HG02798 (cell line): Measurements from ENCODE around the gene BRD1.
A peak's percentile ranks its signal among the peaks of the same experiment; 100 is the strongest.

Experiments used
- ATAC-seq: cut with Tn5 transposase; IDR thresholded peaks from one replicate; pipeline ENCODE4 v1.9.1; 2021; ENCODE audit warnings: mild to moderate bottlenecking; ENCODE audit not compliant: unreplicated experiment, poor library complexity

Gene BRD1

GRCh38 chr22:49735901-49736421 is 91.7 kb downstream of the BRD1 start:
- no peak for ATAC-seq

- ATAC-seq = no peak
These were observed 92.2 kb downstream of the BRD1 start for GRCh38 chr22:49735411-49735900.

GRCh38 chr22:49734882-49735281 is 92.8 kb downstream of the BRD1 start:
- ATAC-seq = no peak

GRCh38 chr22:49734390-49734789 is 93.3 kb downstream of the BRD1 start:
- ATAC-seq = no peak

- ATAC-seq = no peak
These were observed 94.0 kb downstream of the BRD1 start for GRCh38 chr22:49733631-49734030.

GRCh38 chr22:49730656-49731055 is 97.0 kb downstream of the BRD1 start:
- ATAC-seq = no peak

- ATAC-seq = no peak
These were observed 99.0 kb downstream of the BRD1 start for GRCh38 chr22:49728570-49729271.

GRCh38 chr22:49727881-49728569 is 99.6 kb downstream of the BRD1 start:
- no peak for ATAC-seq

GRCh38 chr22:49727191-49727880 is 100.3 kb downstream of the BRD1 start:
- no peak for ATAC-seq

- no peak for ATAC-seq
These were observed 101.0 kb downstream of the BRD1 start for GRCh38 chr22:49726701-49727101.

- ATAC-seq = no peak
These were observed 101.5 kb downstream of the BRD1 start for GRCh38 chr22:49726022-49726681.

GRCh38 chr22:49725516-49725915 is 102.2 kb downstream of the BRD1 start:
- ATAC-seq = no peak

GRCh38 chr22:49724893-49725489 is 102.7 kb downstream of the BRD1 start:
- ATAC-seq = peak; percentile 58

GRCh38 chr22:49724030-49724892 is 103.4 kb downstream of the BRD1 start:
- ATAC-seq = no peak

- no peak for ATAC-seq
These were observed 104.1 kb downstream of the BRD1 start for GRCh38 chr22:49723478-49724029.
